T-helper 2 cell treated with Interferon-gamma antibody and Interleukin-4, amounts not matched to agents 100 ng/mL and 5 ng/mL, for 36 hours (primary cell): Measurements from ENCODE around the gene EPB41L5. TPM values are rescaled to one million over a fixed set of nuclear protein-coding genes. Genes with fewer than 3 reads are reported as not detected.

Experiments
- intact Hi-C: fragments of 100-400 bp; cut with micrococcal nuclease; formaldehyde crosslinking; loops from one replicate; pipeline ENCODE4 v1.15.1; 2023
- total RNA-seq: library from RNA; stranded (reverse); gene quantifications from 2 replicates; pipeline ENCODE4 v1.2.3, GENCODE V29; 2022

The EPB41L5 gene
- total RNA-seq, 1 donor from 2014 or later, result 1.8 TPM

DNA sequence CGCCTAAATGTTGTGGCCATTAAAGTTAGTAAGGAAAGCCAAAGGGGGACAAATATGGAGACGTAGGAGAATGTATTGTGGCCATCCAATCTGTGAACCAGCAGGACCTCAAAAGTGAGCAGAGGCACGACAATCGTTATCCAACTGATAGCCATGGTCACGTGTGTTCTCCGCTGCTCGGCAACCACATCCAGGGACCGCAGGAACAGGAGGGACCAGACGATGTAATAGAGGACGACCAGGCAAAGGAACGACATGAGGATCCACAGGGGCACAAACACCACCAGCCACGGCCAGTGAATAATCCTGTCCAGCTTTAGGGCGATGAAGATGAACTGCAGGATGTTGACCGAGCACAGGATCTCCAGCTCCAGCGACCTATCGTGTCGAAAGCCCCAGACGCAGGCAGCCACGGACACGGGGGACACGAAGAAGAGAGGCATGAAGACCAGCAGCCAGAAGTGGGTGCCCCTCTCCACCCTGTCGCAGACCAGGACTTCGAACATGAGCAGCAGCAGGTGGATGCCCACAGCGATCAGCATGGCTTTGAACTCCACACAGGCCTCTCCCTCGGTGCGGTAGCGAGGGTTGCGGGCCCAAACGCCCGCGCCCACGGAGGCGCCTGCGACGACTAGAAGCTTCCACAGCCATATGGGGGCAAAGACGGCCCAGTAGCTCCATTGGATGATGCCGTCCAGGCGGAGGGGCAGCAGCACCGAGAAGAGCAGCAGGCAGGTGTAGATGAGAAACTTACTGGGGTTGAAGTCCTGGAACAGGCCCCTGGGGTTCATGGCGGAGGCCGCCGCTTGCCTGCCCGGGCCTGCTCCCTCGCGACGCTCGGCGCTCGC lies 209.5 kb downstream of the EPB41L5 start:
- intact Hi-C loops, result loop anchor here (1.0 to 5.0 kb wide), 7 partner anchors 10 to 856 kb away; partner anchors contain the start of genes C2orf76, DBI, EPB41L5 and PTPN4

DNA sequence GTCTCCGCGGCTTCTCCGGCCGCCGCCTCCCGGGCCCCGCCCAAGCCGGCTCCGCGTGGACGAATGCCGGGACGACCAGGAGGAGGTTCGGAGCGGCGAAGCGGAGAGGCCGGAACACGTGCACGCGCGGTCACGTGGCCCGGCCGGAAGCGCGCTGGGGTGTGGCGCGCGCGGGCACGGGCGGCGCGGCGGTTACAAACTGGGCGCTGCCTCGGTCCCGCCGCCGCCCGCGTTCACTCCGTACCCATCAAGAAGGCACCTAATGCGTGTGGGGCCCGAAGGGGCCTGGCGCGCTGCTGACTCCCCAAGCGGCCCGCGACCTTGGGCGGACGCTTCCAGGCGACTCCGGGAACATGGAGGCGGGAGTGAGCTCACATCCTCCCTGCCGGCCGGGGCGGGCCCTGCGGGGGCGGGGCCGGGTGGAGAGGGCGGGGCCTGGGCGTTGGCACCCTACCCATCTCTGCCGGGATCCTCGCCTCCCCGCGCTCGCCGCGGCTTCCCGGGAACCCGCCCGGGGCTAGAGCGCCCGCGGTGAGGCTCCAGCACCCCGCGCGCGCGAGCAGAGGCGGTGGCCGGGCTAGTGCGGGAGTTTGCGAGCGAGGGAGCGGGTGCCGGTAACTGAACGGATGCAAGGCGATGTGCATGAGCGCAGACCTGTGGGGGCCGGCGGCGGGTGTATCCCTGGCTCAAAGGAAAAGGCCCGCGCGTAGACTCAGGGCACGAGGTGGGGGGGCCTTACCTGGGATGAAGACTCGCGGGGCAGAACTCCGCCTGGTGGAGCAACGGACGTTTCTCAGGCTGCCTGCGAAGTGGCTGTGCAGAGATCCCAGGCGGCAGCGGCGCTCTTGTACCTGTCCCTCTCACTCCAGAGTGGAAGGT lies 210.4 kb downstream of the EPB41L5 start, which contains the start of gene TMEM185B:
TMEM185B (minus strand) TSS at position 367 of the 879 bp plus-strand sequence. CDS start 424 bp downstream, outside the sequence.
- intact Hi-C loops, result loop anchor here (1.0 to 5.0 kb wide), 7 partner anchors 9 to 857 kb away; partner anchors contain the start of genes C2orf76, DBI, EPB41L5 and PTPN4

DNA sequence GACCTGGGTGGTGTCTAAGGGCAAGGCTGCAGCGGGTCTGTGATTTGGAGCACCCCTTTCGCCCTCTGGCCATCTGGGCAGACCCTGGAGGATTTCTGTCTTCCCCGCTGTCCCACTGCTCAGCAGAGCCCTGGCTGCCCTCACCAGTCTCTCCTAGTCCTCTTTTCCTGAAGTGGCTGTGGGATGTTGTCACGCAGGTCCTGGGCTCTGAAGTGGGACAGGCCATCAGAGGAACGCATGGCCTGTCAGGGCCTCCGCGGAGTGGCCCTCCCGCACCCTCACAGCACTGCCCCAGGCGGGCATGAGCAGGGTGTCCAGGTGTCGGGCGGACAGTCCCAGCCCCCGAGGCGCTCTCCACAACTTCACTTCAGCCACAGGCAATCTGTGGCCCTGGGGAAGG lies 211.4 kb downstream of the EPB41L5 start:
- intact Hi-C loops, result loop anchor here (5.0 kb wide), 1 partner anchor 212 kb away; the partner anchor contains the start of gene EPB41L5

DNA sequence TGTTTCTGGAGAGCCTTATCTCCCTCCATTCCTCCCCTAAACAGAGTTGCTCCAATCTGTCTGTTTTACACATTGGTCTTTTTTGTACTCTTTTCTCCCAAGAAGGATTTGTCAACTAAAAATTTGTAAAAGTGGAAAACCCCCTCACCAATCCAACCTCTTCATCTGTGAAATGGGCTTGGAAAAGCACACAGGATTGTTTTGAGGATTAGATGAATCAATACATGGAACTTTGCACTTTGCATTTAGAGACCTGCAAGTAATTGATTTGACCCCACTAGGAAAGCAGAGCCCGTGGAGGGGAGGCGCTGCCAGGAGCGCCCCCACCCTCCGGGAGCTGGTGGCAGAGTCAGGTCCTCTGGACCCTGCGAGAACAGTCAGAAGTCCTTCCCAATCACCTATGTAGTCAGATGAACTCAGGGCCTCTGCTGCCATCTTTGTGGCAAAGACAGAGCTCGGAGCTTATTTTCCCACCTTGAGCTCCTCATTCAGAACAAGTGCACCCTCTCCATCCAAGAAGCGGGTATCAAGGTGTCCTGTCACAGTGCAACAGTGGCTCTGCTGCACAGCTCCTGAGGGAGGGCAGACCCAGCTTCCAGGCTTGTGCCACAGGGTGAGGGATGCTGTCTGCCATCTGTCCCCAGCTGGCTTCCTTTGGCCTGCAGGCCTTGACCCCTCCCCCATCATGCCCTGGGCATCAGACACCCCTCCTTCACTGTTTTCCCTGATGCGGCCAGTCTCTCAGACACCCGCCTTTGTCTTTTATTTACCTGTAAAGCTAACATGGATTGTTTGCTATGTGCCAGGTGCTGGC lies 212.1 kb downstream of the EPB41L5 start:
- intact Hi-C loops, result loop anchor here (5.0 kb wide), 1 partner anchor 213 kb away; the partner anchor contains the start of gene EPB41L5

DNA sequence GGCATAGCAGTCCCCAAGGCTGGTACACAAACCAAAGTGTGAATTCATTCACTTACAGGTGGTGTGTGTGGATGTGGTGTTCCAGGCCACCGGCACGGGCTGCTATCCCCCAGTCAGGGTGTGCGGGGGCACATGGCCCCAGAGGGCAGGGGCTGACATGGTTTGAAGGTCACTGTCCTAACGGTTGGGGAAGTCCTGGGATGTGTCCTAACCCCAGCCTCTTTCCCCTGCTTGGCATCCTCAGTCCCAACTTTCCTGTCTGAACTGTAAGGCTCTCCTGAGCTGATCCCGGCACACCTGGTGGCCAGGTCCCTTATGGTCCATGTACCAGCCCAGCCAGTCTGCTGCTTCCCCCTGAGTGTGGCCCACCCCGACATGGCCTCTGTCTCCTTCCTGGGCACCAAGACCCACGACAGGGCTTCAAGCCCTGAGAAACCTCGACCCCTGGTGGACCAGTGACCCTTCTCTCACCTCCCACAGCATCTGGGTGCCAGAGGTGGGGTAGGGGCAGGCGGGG lies 212.7 kb downstream of the EPB41L5 start:
- intact Hi-C loops, result no loop called here

DNA sequence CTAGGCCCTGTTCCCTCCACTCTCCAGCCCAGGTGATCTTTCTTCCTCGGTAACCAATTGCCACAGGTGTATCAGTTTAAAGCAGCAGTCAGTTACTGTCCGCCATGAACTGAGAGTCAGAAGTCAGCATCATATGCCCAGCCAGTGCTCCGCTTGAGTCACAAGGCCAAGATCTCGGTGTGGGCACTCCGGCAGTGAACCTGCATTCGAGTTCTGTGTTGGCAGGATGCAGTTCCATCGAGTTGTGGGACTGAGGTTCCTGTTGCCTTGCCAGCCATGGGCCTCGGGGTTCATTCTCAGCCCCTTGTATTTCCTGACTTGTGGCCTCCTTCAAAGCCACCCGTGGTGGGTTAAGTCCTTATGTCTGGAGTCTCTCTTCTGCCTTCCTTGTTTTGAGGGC lies 213.4 kb downstream of the EPB41L5 start:
- intact Hi-C loops, result no loop called here

DNA sequence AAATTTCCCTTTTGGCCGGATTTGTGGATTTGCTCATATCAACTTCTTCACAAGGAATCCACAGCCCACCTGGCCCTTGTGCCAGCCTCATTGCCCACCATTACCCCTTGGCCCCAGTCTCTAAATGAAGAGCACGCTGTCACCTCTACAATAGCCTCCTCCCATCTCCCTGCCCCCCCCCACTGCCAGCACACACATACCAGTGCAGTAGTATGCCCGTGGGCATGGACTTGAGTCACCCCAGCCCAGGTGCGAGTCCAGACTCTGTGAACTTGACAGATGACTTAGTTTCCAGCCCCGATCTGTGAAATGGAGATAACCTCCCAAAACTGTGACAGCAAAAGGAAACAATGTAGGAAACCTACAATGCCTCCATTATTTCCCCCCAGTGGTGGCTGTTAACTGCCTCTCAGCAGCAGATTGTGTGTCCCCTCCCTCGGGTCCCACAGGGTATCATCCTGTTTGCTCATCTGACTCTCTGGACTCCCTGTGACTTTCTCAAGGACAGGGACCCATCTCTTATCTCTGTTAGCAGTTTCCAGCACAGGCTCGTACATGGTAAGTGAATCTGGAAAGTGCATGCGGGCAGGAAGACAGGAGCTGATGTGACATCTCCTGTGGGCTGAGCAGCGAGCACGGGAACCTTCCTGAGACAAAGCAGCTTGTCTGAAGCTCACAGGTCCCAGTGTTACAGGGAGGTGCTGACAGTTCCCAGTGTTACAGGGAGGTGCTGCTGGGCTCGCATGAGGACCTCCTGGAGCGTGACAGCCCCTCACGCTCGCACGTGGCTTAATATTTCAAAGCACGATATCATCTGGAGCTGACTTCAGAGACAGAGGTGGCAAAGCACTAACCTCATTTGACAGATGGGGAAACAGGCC lies 214.5 kb downstream of the EPB41L5 start:
- intact Hi-C loops, result no loop called here

DNA sequence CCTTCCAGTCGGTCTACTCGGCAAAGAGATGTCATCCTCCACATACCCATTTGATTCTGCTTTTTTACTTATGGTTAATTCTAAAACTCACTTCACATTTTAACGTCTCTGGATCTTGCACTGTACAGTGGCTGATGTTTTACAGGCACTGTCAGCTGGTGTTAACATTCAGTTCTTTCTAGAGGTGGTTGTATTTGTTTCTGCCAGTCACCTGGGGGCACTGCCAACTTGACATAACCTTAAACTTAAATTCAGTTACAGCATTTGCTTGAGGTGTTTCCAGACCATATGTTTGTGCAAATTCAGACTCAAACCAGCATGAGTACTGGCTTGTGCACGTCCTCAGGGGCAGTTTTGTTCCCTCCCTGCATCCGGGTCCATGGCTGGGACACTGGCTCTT lies 215.6 kb downstream of the EPB41L5 start:
- intact Hi-C loops, result no loop called here

Other genes with a start within 250 kb of the EPB41L5 start
- gene TMEM185B, start 210.3 kb downstream of the EPB41L5 start, total RNA-seq, result 29.7 and 33.3 TPM in 2 replicates
- gene RALB, start 239.8 kb downstream of the EPB41L5 start, total RNA-seq, result 64.4 and 70.7 TPM in 2 replicates